Coronary artery (tissue), 2 donors: ENCODE measurements around the gene NR2F1-AS1.

Source experiments
- DNase-seq: peaks from one replicate; pipeline ENCODE4 v3.0.0-alpha.2; 2017; ENCODE audit warnings: low spot score
- H3K27ac ChIP-seq, 2 donors: fragments of 200-600 bp; sonication (generic); one replicate each; pipeline ENCODE4 v1.5.1; 2016 to 2019
- H3K4me3 ChIP-seq: fragments of 200-600 bp; sonication (generic); 2 replicates; pipeline ENCODE4 v1.5.1; 2016; ENCODE audit warnings: mild to moderate bottlenecking, moderate library complexity
- CTCF ChIP-seq: fragments of 200-600 bp; sonication (generic); IDR thresholded peaks from one replicate; pipeline ENCODE4 v1.5.1; 2019; ENCODE audit warnings: antibody characterized with exemption

The NR2F1-AS1 gene

GRCh38 chr5:93404246-93404645, 176.8 kb downstream of the NR2F1-AS1 start:
- Histone ChIP-seq H3K27ac (no peak overlapping the region), H3K4me3 (no peak overlapping the region)
- no peak for TF ChIP-seq CTCF
- no peak for DNase-seq

- no peak for DNase-seq
- H3K4me3 ChIP-seq, result no peak overlapping the region
- TF ChIP-seq CTCF, result no peak
- no peak overlapping the region for H3K27ac ChIP-seq
Observed at GRCh38 chr5:93403141-93403928, 177.7 kb downstream of the NR2F1-AS1 start.

- DNase-seq, result no peak
- Histone ChIP-seq H3K4me3 (no peak overlapping the region), H3K27ac (no peak overlapping the region)
- TF ChIP-seq CTCF, result no peak
Observed at GRCh38 chr5:93402451-93402850, 178.6 kb downstream of the NR2F1-AS1 start.

GRCh38 chr5:93401634-93402213, 179.3 kb downstream of the NR2F1-AS1 start:
- Histone ChIP-seq H3K4me3 (no peak overlapping the region), H3K27ac (no peak overlapping the region)
- DNase-seq, result no peak
- TF ChIP-seq CTCF, result no peak

- no peak for DNase-seq
Observed at GRCh38 chr5:93399675-93400074, 181.3 kb downstream of the NR2F1-AS1 start.

GRCh38 chr5:93395971-93396379, 185.0 kb downstream of the NR2F1-AS1 start:
- no peak overlapping the region for H3K27ac ChIP-seq
- no peak overlapping the region for H3K4me3 ChIP-seq
- TF ChIP-seq CTCF, result no peak
- DNase-seq, result no peak

More at GRCh38 chr5:93399675-93400074, 181.3 kb downstream of the NR2F1-AS1 start:
- H3K4me3 ChIP-seq, result no peak overlapping the region
- H3K27ac ChIP-seq, result no peak overlapping the region
- TF ChIP-seq CTCF, result no peak

GRCh38 chr5:93395010-93395409, 186.0 kb downstream of the NR2F1-AS1 start:
- no peak overlapping the region for H3K4me3 ChIP-seq
- no peak overlapping the region for H3K27ac ChIP-seq
- no peak for DNase-seq
- TF ChIP-seq CTCF, result no peak
